ENCODE results near the gene ADAM21. TPM values are rescaled to one million over a fixed set of nuclear protein-coding genes. Genes with fewer than 3 reads are reported as not detected.
"Not testable (repeated sequence)": the region's sequence is repeated elsewhere in the genome, so short reads cannot be mapped to it uniquely, and the experiment has no call there.

Gene ADAM21
- not detected in 2 replicates for total RNA-seq

DNA sequence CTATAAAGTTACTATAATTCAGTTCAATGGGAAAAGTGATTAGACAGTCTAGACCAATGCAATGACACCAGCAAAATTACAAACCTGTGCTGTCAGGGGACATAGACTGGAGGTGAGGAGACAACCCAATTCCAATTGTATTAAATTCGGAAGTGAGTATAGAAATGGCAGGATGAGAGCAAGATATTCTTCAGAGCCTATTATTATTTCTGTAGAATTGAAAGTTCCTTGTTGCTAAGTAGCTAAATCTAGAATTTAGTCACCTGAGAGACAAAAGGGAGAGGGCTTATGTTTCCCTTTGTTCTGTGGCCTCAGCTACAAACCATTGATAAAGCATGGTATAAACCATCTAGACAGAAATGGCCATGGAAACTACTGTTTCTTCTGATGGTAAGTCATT lies at the start of gene ADAM21:
ADAM21 (plus strand) TSS at position 301 of the 400 bp plus-strand sequence. CDS start 5,326 bp downstream, outside the sequence.
- intact Hi-C loops (cut with micrococcal nuclease) = no loop called here

DNA sequence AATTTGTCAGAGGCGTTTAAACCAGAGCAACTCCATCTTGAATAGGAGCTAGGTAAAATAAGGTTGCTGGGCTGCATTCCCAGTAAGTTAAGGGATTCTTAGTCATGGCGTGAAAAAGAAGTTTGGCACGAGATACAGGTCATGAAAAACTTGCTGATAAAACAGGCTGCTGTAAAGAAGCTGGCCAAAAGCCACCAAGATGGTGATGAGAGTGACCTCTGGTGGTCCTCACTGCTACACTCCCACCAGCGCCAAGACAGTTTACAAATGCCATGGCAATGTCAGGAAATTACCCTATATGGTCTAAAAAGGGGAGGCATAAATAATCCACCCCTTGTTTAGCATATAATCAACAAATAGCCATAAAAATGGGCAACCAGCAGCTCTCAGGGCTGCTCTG lies 48.6 kb upstream of the ADAM21 start:
- intact Hi-C loops (cut with micrococcal nuclease) = not testable (repeated sequence)

DNA sequence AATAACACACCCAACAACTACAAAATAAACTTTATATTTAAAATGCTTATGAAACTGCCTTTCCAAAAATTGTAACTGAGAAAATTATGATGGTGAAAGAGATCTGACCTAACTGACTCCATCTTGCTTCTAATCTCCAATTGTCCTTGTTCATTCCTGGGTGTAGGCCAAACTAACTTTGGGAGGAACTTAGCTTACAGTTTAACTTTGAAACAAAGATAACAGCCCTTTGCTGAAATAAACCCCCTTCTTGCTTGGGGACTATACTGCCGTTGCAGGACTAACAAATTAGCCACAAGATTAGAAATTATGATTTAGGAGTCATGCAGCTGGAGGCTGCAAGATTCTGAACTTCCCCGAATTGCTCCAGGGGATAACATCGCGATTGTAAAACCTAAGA lies 45.8 kb upstream of the ADAM21 start:
- intact Hi-C loops (cut with micrococcal nuclease) = not testable (repeated sequence)

DNA sequence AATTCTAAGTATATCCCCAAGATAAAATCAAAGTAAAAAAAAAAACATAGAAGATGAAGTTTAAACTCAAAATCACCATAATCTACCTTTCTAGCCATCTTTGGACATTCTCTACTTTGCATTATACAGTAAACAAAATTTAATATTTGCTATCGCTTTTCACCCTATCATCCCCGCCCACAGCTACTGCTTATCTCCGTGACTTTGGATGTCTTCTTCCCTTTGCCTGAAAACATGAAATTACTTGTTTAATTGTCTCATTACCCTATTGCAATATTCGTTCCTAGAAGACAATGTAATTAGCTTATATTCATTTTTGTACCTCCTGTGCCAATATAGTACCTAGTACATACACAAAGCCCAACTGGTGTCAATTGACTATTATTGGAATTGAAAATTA lies 44.4 kb upstream of the ADAM21 start:
- intact Hi-C loops (cut with micrococcal nuclease) = no loop called here

DNA sequence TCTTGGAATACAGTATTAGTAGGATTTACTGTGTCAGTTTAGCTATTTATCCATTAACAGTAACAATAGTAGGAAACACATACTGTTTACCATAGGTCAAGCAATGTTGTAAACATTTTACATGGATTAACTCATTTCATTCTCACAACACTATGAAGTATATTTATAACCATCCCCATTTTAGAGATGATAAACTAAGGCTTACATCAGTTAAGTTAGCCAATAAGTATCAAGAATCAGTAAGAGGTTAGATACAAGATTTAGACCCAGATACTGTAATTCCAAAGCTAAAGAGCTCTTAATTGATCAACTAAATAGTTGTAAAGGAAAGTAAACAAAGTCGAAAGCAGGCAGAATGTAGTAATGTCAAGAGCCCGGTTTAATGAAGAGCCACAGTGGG lies 36.2 kb upstream of the ADAM21 start:
- intact Hi-C loops (cut with micrococcal nuclease) = no loop called here

DNA sequence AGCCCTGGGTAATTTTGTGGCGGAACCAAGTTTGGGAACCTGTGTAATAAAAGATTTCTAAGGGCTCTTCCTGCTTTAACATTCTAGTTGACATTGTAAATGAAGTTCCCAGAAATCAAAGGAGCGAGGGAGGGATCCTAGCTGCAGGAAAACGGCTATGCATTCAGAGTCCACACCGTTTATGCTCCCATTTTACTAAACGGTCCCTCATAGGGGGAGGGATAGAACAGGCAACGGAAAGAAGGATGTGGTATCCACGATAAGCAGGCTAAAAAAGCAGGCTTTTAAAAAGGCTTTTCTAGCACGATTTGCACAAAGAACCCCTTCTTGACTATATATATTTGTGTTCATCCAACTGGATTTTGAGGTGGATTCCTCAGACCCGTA lies 35.6 kb upstream of the ADAM21 start:
- intact Hi-C loops (cut with micrococcal nuclease) = no loop called here

DNA sequence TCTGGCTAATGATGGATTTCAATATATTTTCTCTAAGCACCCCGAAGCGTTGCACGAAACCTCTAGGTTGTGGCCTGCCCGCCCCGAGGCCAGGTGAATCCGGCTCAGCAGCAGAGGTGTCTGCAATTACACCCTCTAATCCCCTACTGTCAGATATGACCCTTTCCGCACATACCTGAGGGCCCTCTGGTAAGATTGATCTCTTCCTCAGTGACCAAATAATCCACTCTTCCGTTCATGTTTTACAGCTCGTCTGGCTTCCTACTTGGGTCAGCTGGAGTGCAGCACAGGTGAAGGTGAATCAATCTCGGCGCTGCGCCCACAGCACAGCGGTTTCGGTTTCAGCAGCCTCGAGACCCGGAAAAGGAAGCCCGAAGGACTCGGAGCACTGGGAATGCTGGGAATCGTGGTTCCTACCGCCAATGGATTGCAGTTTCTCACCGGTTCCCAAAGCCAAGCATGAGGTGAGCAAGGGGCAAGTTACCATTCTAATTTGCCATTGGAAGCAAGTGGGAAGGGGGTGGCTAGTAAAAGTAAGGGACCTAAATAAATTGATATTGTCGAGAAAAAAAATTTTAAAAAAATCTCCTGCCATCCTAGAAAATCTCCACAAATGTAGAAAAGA lies 35.1 kb upstream of the ADAM21 start, which contains the start of gene SYNJ2BP:
SYNJ2BP (minus strand) TSS at position 366 of the 625 bp plus-strand sequence; CDS start at position 239, 127 bp downstream.
- intact Hi-C loops (cut with micrococcal nuclease) = no loop called here

DNA sequence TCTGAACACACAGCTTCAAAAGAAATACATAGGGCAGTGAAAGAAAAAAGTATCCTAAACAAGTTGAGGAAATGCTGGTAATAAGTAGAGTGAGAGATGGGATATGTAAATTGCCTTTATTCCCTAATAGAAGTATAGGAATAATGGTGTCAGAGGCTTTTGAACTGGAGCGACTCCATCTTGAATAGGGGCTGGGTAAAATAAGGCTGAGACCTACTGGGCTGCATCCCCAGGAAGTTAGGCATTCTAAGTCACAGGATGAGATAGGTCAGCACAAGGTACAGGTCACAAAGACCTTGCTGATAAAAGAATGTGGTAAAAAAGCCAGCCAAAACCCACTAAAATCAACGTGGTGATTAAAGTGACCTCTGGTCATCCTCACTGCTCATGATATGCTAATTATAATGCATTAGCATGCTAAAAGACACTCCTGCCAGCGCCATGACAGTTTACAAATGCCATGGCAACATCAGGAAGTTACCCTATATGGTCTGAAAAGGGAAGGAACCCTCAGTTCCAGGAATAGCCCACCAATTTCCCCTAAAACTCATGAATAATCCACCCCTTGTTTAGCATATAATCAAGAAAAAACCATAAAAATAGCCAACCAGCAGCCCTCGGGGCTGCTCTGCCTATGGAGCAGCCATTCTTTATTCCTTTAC lies 32.6 kb upstream of the ADAM21 start:
- intact Hi-C loops (cut with micrococcal nuclease) = not testable (repeated sequence)

DNA sequence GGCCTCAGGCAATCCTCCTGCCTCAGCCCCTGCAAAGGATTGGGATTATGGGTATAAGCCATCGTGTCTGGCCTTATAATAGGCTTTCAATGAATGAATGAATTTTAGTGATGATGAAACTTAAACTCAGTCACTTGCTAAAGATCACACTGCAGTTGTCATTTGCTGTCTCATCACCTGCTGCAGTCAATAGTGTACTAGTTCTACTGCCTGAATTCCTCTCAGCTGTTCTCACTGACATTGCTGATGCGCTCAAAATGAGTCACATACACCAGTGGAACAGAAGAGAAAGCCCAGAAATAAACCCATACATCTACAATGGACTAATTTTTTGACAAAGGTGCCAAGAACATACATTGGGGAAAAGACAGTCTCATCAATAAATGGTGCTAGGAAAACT lies 29.4 kb upstream of the ADAM21 start:
- intact Hi-C loops (cut with micrococcal nuclease) = no loop called here

DNA sequence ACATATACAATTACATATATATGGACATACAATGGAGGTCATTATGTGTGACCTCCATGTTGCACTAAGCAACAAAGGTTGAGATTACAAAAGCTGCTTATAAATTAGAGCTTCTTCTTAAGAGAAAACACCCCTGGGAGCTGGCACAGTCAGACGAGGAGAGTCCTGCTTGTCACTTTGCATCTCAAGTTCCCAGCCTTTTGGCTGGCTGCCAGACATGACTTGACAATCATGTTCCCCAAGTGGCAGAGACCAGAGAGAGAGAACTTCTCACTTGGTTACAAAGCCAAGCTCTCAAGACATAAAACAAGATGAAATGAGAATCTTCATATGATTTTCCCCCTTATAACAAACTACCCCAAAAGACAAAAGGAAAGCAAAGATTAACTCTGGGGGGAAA lies 26.6 kb upstream of the ADAM21 start:
- intact Hi-C loops (cut with micrococcal nuclease) = no loop called here

DNA sequence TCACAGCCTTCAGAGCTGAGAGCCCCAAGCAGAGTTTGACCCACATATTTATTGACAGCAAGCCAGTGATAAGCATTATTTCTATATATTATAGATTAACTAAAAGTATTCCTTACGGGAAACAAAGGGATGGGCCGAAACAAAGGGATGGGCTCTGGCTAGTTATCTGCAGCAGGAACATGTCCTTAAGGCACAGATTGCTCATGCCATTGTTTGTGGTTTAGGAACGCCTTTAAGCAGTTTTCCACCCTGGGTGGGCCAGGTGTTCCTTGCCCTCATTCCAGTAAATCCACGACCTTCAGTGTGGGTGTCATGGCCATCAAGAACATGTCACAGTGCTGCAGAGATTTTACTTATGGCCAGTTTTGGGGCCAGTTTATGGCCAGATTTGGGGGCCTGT lies 25.4 kb upstream of the ADAM21 start:
- intact Hi-C loops (cut with micrococcal nuclease) = not testable (repeated sequence)

DNA sequence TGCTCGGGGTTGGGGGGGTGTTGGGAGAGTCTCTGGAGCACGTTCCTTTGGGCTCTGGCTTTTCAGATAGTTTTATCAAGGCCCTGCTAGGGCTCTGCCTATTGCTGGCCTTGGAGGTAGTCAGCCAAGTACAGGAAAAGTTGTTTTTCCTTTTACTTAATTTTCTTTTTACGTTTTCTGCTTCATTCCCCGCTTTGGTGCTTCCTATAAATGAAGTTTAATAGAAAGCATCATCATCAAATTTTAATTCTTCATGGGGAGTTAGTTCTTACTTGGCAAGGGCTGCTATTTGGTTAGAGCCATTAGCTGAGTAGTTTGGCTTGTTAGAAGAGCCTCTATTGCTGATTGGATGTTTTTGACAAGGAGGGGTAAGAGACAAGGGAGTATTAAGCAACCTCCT lies 15.1 kb upstream of the ADAM21 start:
- intact Hi-C loops (cut with micrococcal nuclease) = no loop called here

DNA sequence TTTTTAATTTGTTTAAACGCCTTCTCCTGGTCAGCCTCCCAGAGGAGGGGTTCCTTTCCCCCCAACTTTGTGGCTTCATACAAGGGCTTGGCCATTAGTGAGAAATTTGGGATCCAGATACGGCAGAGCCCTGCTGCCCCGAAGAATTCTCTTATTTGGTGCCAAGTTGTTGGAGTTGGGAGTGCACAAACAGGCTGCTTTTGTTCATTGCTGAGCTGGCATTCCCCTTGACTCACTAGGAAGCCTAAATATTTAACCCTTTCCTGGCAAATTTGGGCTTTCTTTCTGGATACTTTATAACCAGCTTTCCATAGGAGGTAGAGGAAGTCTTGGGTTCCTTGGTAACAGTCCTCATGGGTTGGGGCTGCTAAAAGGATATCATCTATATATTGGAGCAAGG lies 10.3 kb upstream of the ADAM21 start:
- intact Hi-C loops (cut with micrococcal nuclease) = no loop called here

DNA sequence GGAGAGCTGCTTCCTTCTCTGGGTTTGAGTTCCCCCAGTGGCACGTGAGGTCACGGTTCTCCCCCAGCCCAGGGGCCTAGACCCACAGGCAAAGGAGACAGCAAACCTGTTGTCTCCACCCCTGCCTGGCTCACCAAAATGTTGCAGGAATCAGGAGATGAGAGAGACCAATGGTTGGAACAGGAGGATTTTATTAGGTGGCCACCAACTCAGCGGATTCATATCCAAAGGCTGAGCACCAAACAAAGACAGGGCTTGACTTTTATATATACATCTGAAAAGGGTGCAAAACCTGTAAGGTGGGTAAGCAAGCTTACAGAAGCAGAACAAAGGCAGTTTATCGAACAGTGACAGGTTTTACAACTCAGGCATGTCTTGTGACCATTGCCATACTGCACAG lies 9.2 kb upstream of the ADAM21 start:
- intact Hi-C loops (cut with micrococcal nuclease) = no loop called here

DNA sequence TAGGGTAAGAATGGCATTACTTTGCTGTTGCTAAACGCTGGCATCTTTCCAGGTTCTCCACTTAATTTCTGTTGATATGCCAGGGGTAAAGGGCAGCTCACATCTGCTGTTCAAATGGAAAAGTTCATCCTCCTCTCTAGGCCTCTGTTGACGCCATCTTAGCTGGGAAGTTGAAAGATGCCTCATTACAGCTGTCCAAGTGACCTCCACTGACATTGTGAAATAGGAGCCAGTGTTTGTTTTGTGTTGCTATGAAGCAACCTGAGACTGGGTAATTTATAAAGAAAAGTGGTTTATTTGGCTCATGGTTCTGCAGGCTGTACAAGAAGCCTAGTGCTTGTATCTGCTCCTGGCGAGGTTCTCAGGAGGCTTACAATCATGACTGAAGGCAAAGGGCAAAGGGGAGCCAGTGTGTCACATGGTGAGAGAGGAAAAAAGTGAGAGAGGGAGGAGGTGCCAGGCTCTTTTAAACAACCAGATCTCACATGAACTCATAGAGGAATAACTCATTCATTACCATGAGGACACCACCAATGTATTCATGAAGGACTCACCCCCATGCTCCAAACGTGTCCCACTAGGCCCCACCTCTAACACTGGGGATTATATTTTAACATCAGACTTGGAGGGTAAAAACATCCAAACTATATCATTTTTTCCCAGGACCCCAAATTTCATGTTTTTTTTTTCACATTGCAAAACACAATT lies 3.2 kb upstream of the ADAM21 start:
- intact Hi-C loops (cut with micrococcal nuclease) = no loop called here

DNA sequence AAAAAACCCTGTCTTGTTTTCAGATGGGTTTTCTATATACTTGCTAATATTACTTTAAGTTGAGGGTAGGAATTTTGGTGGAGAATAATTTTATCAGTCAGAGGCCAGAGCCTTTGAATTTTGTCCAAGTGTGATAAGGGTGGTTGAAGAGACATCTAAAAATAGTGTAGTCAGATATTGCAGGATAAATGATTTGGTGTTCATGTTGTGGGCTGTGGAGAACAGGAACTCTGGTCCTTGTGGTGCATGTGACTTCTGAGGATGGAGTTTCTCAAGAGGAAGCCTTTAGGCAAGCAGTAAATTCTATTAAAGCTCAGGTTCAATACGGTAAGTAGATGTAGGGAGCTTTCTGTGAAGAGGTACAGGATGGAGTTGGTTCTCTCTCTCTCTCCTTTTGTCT lies 2.8 kb downstream of the ADAM21 start:
- intact Hi-C loops (cut with micrococcal nuclease) = no loop called here

DNA sequence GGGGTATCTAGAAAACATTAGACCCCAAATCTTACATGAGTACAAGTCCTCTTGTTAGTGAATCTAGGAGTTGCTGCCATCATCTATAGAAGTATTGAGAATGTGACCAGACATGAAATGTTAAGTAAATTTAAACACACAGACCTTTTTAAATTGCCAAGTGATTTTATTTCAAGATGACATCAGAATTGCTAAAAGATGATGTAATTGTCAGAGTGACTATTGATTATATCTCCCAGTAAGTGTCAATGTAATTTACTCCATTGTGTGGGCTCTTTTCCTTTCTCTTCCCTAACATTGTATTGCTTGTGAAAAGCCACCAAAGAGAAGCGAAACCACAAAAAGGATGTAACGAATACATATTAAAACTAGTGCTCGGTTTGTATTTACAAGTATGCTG lies 16.8 kb downstream of the ADAM21 start:
- intact Hi-C loops (cut with micrococcal nuclease) = no loop called here

DNA sequence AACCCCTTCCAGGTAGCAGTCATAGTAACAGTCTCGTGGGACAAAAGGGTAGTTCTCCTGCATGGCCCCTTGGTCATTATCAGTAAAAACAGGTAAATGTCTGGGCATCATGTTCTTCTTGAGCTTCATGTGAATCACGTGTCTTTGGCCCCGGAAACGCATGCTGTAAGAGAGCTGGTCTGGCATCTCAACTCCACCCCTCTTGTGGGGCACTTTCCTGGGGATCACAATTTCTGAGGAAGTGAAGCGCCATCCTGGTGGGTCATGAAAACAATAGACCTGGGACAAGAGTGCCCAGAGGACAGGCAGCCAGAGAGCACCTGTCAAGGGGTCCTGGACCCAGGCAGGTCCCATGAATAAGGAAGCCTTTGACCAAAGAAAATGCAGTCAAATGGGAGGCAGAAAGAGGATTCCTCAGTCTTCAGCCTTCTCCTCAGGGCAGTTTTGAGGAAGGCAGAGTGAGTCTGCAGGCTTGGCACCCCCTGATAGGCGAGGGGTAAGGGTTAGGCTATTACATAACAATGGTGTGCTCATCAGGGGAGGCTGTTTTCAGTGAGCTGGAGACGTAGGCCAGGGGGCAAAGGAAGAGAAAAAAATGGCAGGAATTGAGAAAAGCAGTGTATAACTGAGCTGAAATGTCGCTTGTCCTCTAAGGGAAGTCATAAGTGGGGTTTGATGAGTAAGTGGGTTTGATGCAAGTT lies 19.0 kb downstream of the ADAM21 start:
- intact Hi-C loops (cut with micrococcal nuclease) = not testable (repeated sequence)

DNA sequence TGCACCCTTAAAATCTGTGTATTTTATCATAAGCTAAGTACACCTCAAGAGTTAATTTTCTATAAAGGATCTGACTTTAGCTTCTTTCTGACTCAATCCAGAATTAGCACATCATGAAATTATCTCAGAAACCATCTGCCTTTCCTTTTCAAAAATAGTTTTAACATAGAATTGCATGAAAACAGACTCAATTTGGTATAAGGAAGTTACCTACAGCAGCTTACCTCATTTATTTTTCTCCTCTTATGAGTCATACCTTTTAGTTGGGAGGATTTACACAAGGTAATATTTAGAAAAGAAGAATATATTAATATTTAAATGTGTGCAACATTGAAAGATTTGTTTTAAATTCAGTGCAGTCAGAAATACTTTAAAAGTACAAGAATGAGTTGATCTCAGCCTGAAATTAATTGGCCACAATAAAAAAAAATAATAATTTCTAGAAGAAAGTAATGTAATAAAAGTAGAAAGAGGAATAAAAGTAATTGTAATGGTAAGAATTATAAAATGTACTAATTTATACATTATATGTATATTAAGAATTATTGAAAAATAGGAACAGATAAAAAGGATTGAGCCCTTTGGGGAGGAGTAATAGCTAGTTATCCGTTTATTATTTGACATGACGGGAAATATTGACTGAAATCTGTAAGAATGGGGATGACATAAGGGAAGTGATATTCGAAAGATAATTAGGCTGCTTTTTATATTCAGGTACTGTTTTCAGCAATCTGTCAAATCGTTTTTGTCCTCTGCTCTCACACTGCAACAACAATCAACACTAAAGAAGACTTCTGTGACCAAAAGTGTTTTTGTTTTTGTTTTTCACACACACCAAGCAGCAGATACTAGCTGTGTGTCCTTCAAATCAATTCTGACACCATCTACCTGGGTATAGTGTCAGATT lies 20.5 kb downstream of the ADAM21 start:
- intact Hi-C loops (cut with micrococcal nuclease) = no loop called here

DNA sequence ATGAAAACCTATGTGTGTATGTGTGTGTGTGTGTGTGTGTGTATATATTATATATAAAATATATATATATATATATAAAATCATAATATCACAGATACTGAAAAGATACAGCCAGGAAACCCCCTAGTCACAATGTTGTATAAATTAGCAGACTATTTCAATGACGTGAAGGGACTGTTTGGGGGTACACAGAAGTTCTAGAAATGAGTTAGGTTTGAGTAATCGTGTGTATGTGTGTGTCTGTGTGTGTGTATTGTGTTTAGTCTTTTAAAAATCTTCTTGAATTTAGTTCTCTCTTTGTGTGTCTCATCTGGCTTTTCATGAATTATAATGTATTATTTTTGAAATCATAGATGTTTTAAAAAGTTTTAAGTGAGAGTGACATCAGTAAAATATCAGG lies 21.9 kb downstream of the ADAM21 start:
- intact Hi-C loops (cut with micrococcal nuclease) = no loop called here

DNA sequence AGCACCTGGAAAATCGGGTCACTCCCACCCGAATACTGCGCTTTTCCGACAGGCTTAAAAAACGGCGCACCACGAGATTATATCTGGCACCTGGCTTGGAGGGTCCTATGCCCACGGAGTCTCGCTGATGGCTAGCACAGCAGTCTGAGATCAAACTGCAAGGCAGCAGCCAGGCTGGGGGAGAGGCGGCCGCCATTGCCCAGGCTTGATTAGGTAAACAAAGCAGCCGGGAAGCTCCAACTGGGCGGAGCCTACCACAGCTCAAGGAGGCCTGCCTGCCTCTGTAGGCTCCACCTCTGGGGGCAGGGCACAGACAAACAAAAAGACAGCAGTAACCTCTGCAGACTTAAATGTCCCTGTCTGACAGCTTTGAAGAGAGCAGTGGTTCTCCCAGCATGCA lies 23.5 kb downstream of the ADAM21 start:
- intact Hi-C loops (cut with micrococcal nuclease) = not testable (repeated sequence)

All from T-helper 2 cell treated with Interferon-gamma antibody and Interleukin-4, amounts not matched to agents 100 ng/mL and 5 ng/mL, for 36 hours (primary cell).